ENCODE results near the gene ACKR3. TPM values are rescaled to one million over a fixed set of nuclear protein-coding genes. Genes with fewer than 3 reads are reported as not detected.

Gene ACKR3
- total RNA-seq, 1 donor from 2014 or later = 70.6 TPM

- Mint-ChIP-seq H3K36me3 (no peaks in the 10 kb centered on the region), H3K9me3 (no peaks in the 10 kb centered on the region), H3K4me3 (no peak overlapping the region), H3K27ac (no peak overlapping the region), H3K27me3 (ENCODE audit: low read depth) (no peaks in the 10 kb centered on the region), H3K4me1 (peaks cover 38% of the 10 kb centered on the region)
- DNase-seq (ENCODE audit: low spot score in 2 of 2, unreplicated experiment in 2 of 2) = no peak
- no peak for TF ChIP-seq CTCF (IDR thresholded peaks at IDR 0.05; ENCODE audit: unreplicated experiment)
Measured at GRCh38 chr2:236602678-236603077, 33.1 kb downstream of the ACKR3 start.

- Mint-ChIP-seq H3K4me1 (peaks cover 38% of the 10 kb centered on the region), H3K27ac (no peak overlapping the region), H3K9me3 (no peaks in the 10 kb centered on the region), H3K36me3 (no peaks in the 10 kb centered on the region), H3K27me3 (ENCODE audit: low read depth) (no peaks in the 10 kb centered on the region), H3K4me3 (no peak overlapping the region)
- no peak for TF ChIP-seq CTCF (IDR thresholded peaks at IDR 0.05; ENCODE audit: unreplicated experiment)
- no peak for DNase-seq (ENCODE audit: low spot score in 2 of 2, unreplicated experiment in 2 of 2)
Measured at GRCh38 chr2:236603361-236604015, 33.9 kb downstream of the ACKR3 start.

GRCh38 chr2:236604575-236605344 lies 35.1 kb downstream of the ACKR3 start:
- no peak for TF ChIP-seq CTCF (IDR thresholded peaks at IDR 0.05; ENCODE audit: unreplicated experiment)
- no peak for DNase-seq (ENCODE audit: low spot score in 2 of 2, unreplicated experiment in 2 of 2)
- H3K4me3 Mint-ChIP-seq = no peak overlapping the region
- H3K36me3 Mint-ChIP-seq = no peaks in the 10 kb centered on the region
- H3K27ac Mint-ChIP-seq = no peak overlapping the region
- peaks cover 43% of the 10 kb centered on the region for H3K4me1 Mint-ChIP-seq
- no peaks in the 10 kb centered on the region for H3K27me3 Mint-ChIP-seq (ENCODE audit: low read depth)
- no peaks in the 10 kb centered on the region for H3K9me3 Mint-ChIP-seq

GRCh38 chr2:236605345-236605734 lies 35.7 kb downstream of the ACKR3 start:
- no peaks in the 10 kb centered on the region for H3K27me3 Mint-ChIP-seq (ENCODE audit: low read depth)
- H3K9me3 Mint-ChIP-seq = no peaks in the 10 kb centered on the region
- no peaks in the 10 kb centered on the region for H3K36me3 Mint-ChIP-seq
- H3K27ac Mint-ChIP-seq = no peak overlapping the region
- TF ChIP-seq CTCF (IDR thresholded peaks at IDR 0.05; ENCODE audit: unreplicated experiment) = no peak
- no peak for DNase-seq (ENCODE audit: low spot score in 2 of 2, unreplicated experiment in 2 of 2)
- H3K4me1 Mint-ChIP-seq = peaks cover 42% of the 10 kb centered on the region
- H3K4me3 Mint-ChIP-seq = no peak overlapping the region

- H3K4me3 Mint-ChIP-seq = no peak overlapping the region
- H3K4me1 Mint-ChIP-seq = peaks cover 42% of the 10 kb centered on the region
- H3K27me3 Mint-ChIP-seq (ENCODE audit: low read depth) = no peaks in the 10 kb centered on the region
- no peak for DNase-seq (ENCODE audit: low spot score in 2 of 2, unreplicated experiment in 2 of 2)
- H3K27ac Mint-ChIP-seq = no peak overlapping the region
- H3K9me3 Mint-ChIP-seq = no peaks in the 10 kb centered on the region
- no peak for TF ChIP-seq CTCF (IDR thresholded peaks at IDR 0.05; ENCODE audit: unreplicated experiment)
- H3K36me3 Mint-ChIP-seq = no peaks in the 10 kb centered on the region
Measured at GRCh38 chr2:236606023-236606422, 36.4 kb downstream of the ACKR3 start.

All from mesothelial cell of epicardium (in vitro differentiated cells).